Smooth muscle cell (in vitro differentiated cells): Measurements from ENCODE around the gene YBX1. TPM values are rescaled to one million over a fixed set of nuclear protein-coding genes. Genes with fewer than 3 reads are reported as not detected.

ENCODE experiments used
- DNase-seq: peaks from one replicate; lab custom pipeline; 2025; ENCODE audit not compliant: unreplicated experiment; lab: John Stamatoyannopoulos, UW
- H2AFZ ChIP-seq: fragments of 200-600 bp; sonication (generic); 2 replicates; pipeline ENCODE4 v1.6.0; 2016; ENCODE audit warnings: antibody characterized with exemption, low read depth, mild to moderate bottlenecking
- H3F3A ChIP-seq: fragments of 200-600 bp; sonication (generic); 2 replicates; pipeline ENCODE4 v1.6.0; 2017; ENCODE audit warnings: antibody characterized with exemption, low read depth
- H3K27ac ChIP-seq: fragments of 200-600 bp; sonication (generic); 2 replicates; pipeline ENCODE4 v1.5.1; 2016; ENCODE audit warnings: low read depth, mild to moderate bottlenecking
- H3K27me3 ChIP-seq: fragments of 200-600 bp; sonication (generic); 2 replicates; pipeline ENCODE4 v1.6.1; 2016; ENCODE audit warnings: low read depth, mild to moderate bottlenecking
- H3K36me3 ChIP-seq: fragments of 200-600 bp; sonication (generic); 2 replicates; pipeline ENCODE4 v1.5.1; 2016; ENCODE audit warnings: low read depth
- H3K4me1 ChIP-seq: fragments of 200-600 bp; sonication (generic); 2 replicates; pipeline ENCODE4 v1.5.1; 2016; ENCODE audit warnings: low read depth
- H3K4me2 ChIP-seq: fragments of 200-600 bp; sonication (generic); 2 replicates; pipeline ENCODE4 v1.6.0; 2016; ENCODE audit warnings: mild to moderate bottlenecking
- H3K4me3 ChIP-seq: fragments of 200-600 bp; sonication (generic); 2 replicates; pipeline ENCODE4 v1.5.1; 2016; ENCODE audit warnings: mild to moderate bottlenecking
- H3K79me2 ChIP-seq: fragments of 200-600 bp; sonication (generic); 2 replicates; pipeline ENCODE4 v1.6.0; 2016; ENCODE audit warnings: low read depth, mild to moderate bottlenecking
- H3K9ac ChIP-seq: fragments of 200-600 bp; sonication (generic); 2 replicates; pipeline ENCODE4 v1.6.0; 2016; ENCODE audit warnings: low read depth
- H3K9me3 ChIP-seq: fragments of 200-600 bp; sonication (generic); replicated peaks from 2 replicates; pipeline ENCODE4 v1.5.1; 2016; ENCODE audit warnings: low read depth
- H4K20me1 ChIP-seq: fragments of 200-600 bp; sonication (generic); 2 replicates; pipeline ENCODE4 v1.6.0; 2016; ENCODE audit warnings: low read depth
- CTCF ChIP-seq: fragments of 200-600 bp; sonication (generic); IDR thresholded peaks from 2 replicates; pipeline ENCODE4 v1.5.1; 2017; ENCODE audit warnings: borderline replicate concordance, mild to moderate bottlenecking, antibody characterized with exemption; ENCODE audit not compliant: insufficient read depth, poor library complexity, severe bottlenecking
- WGBS: methylation state at CpG from one replicate; pipeline ENCODE4 v1.1.7; 2016; ENCODE audit warnings: low lambda C conversion rate; 5-methylcytosine and 5-hydroxymethylcytosine counted together
- polyA plus RNA-seq: library from polyadenylated mRNA; unstranded; fragments of >200 nt; fragmentation: Nextera tagmentation; extraction: Ambion mirVana; gene quantifications from 2 replicates; pipeline ENCODE4 v1.2.1, GENCODE V29; 2016
- total RNA-seq: library from RNA; depleted of rRNA; stranded (reverse); fragments of >200 nt; gene quantifications from 2 replicates; pipeline ENCODE4 v1.2.3, GENCODE V29; 2014

YBX1 gene
- total and polyA plus RNA-seq, 2 experiments from 2014 or later = 284 to 587 TPM

GRCh38 chr1:42741706-42742105, 59.5 kb downstream of the YBX1 start:
- Histone ChIP-seq H3K79me2 (no peaks in the 10 kb centered on the region), H3K4me3 (no peak overlapping the region), H3K27me3 (no peaks in the 10 kb centered on the region), H3K36me3 (no peaks in the 10 kb centered on the region), H3K9me3 (no peaks in the 10 kb centered on the region), H2AFZ (no peak overlapping the region), H3K4me2 (no peak overlapping the region), H3K27ac (no peak overlapping the region), H3F3A (peaks cover 28% of the 10 kb centered on the region), H3K4me1 (peaks cover 16% of the 10 kb centered on the region), H4K20me1 (peaks cover 13% of the 10 kb centered on the region), H3K9ac (no peak overlapping the region)
- 99% methylated on average over 4 of the region's 4 CpGs for WGBS
- no peak for DNase-seq
- no peak for TF ChIP-seq CTCF

- no peak for TF ChIP-seq CTCF
- H3K27me3 ChIP-seq = no peaks in the 10 kb centered on the region
- H3K4me3 ChIP-seq = no peak overlapping the region
- no peaks in the 10 kb centered on the region for H3K36me3 ChIP-seq
- H3F3A ChIP-seq = peaks cover 28% of the 10 kb centered on the region
- no peaks in the 10 kb centered on the region for H3K79me2 ChIP-seq
- H3K27ac ChIP-seq = peak overlapping the region; percentile 28
- DNase-seq = no peak
- no peak overlapping the region for H3K4me2 ChIP-seq
- no peak overlapping the region for H2AFZ ChIP-seq
- H4K20me1 ChIP-seq = peaks cover 18% of the 10 kb centered on the region
- no peaks in the 10 kb centered on the region for H3K9me3 ChIP-seq
- 93% methylated on average over 8 of the region's 8 CpGs for WGBS
- H3K9ac ChIP-seq = no peak overlapping the region
- peaks cover 16% of the 10 kb centered on the region for H3K4me1 ChIP-seq
Observed at GRCh38 chr1:42742141-42742540, 59.9 kb downstream of the YBX1 start.

GRCh38 chr1:42742617-42743316, 60.5 kb downstream of the YBX1 start:
- H2AFZ ChIP-seq = no peak overlapping the region
- H3K27ac ChIP-seq = peak overlapping the region; percentile 28
- TF ChIP-seq CTCF = no peak
- WGBS = 66% methylated on average over 9 of the region's 9 CpGs
- H3K4me2 ChIP-seq = no peak overlapping the region
- DNase-seq = no peak
- H3F3A ChIP-seq = peaks cover 28% of the 10 kb centered on the region
- H3K4me3 ChIP-seq = no peak overlapping the region
- no peaks in the 10 kb centered on the region for H3K27me3 ChIP-seq
- H4K20me1 ChIP-seq = peaks cover 23% of the 10 kb centered on the region
- H3K9ac ChIP-seq = no peak overlapping the region
- peaks cover 16% of the 10 kb centered on the region for H3K4me1 ChIP-seq
- H3K79me2 ChIP-seq = no peaks in the 10 kb centered on the region
- no peaks in the 10 kb centered on the region for H3K36me3 ChIP-seq
- no peaks in the 10 kb centered on the region for H3K9me3 ChIP-seq
